GM18873 (cell line): ENCODE results near the gene COL20A1.

ENCODE experiments used
- ATAC-seq: cut with Tn5 transposase; IDR thresholded peaks from one replicate; pipeline ENCODE4 v1.9.1; 2021; ENCODE audit warnings: mild to moderate bottlenecking, moderate library complexity, moderate number of reproducible peaks; ENCODE audit not compliant: unreplicated experiment, low FRiP score

Gene COL20A1

DNA sequence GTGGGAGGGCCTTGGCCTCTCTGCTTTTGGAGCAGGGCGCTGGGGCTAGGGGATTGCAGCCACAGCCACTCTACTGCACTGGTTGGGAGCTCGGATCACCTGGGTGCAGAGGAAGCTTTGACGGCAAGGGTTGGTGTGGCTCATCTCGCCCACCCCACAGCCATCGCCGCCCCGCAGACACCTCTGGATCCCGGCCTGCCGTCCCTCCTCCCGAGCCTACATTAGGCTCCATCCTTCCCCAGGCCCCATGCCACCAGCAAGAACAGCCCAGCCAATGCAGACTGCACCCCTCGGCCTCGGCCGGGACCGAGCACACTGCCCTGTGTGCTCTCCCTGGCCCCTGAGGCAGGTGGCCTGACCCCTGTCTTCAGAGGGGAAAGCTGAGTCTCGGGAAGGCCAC is 32.5 kb upstream of the COL20A1 start:
- no peak for ATAC-seq

DNA sequence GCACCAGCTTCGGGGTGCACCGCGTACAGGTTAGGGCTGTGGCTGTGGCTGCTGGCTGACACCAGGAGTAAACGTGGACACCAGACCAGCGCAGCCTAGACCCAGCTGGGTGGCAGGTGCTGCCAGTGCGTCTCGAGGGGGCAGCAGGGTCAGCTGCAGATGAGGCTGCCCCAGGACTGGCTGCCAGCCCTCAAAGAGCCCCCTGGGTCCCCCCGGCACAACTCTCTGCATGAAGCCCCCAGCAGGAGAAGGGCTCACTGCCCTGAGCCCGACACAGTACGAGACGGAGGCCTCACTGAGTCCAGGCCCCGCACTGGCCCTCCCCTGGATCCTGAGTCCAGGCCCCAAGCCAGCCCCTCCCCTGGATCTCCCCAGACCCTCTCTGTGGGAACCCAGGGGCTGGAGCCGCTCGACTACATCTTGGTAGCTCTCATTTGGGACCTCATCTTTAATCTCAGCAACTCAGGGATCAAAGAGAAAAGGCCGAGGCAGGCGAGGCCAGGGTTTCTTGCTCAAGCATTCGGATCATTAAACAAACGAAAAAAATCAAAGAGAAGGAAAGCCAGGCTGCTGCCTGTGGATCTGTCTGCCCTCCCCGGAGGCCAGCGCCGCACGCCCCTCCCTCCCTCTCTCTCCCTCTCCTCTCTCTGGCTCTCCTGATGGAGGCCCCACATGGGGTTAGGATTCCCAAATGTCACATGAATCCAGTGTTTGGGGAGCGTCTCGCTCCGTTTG is 31.8 kb upstream of the COL20A1 start:
- no peak for ATAC-seq

DNA sequence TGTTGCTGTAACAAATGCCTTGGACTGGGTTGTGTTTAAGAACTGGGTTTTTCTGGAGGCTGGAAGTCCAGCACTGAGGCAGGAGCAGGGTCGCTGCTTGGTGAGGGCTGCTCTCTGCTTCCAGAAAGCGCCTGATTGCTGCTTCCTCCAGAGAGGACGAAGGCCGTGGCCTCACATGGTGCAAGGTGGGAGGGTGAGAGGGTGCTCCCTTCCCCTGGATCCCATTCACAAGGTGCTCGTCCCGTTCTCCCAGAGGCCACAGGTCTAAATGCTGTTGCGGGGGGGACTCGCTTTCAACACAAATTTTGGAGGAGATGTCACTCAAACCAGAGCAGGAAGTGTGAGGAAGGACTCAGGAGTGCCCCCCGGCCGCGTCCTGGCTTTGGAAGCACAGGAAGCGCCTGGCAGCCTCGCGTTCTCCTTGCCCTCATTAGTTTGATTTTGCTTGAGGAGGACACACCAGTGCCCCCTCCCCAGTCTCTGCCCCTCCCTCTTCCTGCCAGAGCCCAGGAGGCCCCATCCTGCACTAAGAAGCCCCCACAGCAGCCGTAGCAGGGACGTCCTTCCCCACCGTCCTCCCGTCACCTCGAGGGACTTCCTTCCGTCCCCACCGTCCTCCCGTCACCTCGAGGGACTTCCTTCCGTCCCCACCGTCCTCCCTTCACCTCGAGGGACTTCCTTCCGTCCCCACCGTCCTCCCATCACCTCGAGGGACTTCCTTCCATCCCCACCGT is 31.0 kb upstream of the COL20A1 start:
- no peak for ATAC-seq

DNA sequence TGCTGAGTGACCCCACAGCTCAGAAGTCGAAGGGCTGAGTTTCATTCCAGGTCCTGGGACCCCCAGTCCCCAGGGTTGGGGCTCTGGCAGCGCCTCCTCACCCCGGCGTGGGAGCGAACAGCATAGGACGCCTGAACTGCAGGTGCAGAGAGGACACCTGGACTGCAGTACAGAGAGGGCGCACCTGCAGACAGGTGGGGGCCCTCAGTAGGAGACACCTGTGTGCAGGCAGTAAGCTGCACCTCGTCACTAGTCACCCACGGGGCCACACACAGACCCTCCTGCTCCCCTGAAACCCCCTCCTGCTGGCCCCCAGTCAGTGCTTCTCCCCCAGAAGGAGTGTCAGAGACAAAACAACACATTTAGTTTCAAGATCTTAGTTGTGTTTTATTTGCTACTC is 30.1 kb upstream of the COL20A1 start:
- no peak for ATAC-seq

DNA sequence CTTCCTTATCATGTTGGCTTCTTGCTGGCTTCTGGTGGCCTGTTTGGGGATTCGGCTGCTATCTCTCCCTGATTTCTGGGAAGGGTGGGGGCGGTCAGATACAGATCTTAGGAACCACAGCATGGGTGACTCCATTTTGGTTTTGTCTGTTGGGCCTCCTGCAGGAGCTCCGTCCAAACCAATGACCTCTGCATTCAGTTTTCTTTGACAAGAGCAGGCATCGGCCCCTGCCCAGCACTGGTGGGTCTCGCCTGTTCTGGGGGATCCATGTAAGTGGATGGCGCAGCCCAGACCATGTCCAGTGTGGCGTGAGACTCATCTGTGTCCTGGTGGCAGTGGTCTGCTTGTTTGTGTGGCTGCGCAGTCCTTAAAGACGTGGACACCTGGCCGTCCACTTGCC is 29.0 kb upstream of the COL20A1 start:
- no peak for ATAC-seq

DNA sequence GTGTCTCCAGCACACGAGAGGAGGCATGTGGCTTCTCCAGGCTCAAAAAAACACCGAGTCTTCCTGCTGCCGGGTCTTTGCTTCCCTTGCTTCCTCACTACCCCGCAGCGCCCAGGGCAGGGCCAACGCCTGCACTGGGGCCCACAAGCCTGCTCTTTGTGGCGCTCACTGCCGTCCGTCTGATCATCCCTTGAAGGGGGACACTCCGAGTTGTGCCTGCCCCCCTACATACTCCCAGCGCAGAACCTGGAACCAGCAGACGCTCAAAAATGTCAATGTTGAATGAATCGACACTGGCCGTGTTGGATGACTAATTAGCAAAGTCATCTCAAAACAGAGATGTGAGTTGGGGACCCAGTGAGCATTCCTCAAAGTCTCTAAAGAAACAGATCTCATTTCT is 28.5 kb upstream of the COL20A1 start:
- no peak for ATAC-seq

DNA sequence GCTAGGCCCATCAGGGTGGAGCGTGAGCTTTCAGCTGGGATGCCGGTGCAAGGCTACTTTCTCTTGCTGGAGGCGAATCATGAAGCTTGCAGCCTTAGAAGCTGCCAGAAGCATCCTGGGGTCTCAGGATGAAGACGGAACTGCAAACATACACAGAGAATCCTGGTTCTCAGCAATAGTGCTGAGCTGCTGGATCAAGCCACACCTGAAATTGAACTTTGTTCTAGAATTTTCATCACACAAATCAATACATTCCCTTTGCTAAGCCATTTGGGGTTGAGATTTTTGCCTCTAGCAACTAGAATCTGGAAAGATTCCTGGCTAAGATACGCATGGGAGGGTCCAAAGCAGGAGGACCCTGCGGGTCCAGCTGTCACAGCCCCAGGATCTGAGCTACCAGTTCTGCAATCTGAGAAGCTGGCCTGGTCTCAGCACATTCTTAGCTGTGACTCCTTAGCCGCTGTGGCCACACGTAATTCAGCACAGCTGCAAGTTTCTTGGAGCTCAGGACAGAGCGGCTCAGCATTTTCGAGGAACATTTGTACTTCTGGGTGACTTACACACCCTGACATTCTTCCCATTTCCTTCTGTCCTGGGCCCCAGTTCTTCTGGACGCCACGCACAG is 27.0 kb upstream of the COL20A1 start:
- no peak for ATAC-seq

DNA sequence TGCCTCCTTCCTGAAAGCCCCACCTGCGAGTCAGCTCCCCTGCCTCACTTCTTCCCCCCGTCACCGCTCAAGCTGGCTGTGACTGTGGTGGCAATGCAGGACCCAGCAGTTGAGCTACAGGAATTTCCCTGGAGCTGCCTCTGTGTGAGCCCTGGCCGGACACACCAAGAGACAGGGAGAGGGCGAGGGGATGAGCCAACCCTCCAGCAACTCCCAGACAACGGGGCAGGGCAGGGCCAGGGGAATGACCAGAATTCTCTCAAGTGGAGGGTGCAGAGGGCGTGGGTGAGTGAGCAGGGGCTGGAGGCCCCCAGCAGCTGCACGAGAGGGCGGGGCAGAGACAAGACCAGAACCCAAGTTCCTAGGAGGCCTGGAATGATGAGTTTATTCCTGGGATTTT is 25.3 kb upstream of the COL20A1 start:
- no peak for ATAC-seq

DNA sequence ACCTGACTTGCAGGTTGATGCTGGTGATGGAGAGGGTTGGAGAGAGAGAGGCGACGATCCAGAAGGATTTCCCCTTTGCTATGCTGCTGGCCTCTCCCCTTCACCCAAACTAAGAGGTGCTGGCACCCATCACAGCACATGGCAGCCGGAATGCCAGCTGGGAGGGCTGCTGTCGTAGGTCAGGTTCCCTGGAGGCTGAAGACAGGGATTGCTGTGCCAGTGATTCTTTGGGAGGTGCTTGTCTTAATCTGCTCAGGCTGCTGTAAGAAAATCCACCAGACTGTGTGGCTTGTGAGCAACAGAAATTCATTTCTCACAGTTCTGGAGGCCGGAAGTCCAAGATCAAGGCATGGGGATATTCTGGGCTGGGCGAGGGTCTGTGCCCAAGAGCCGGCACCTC is 24.7 kb upstream of the COL20A1 start:
- no peak for ATAC-seq

DNA sequence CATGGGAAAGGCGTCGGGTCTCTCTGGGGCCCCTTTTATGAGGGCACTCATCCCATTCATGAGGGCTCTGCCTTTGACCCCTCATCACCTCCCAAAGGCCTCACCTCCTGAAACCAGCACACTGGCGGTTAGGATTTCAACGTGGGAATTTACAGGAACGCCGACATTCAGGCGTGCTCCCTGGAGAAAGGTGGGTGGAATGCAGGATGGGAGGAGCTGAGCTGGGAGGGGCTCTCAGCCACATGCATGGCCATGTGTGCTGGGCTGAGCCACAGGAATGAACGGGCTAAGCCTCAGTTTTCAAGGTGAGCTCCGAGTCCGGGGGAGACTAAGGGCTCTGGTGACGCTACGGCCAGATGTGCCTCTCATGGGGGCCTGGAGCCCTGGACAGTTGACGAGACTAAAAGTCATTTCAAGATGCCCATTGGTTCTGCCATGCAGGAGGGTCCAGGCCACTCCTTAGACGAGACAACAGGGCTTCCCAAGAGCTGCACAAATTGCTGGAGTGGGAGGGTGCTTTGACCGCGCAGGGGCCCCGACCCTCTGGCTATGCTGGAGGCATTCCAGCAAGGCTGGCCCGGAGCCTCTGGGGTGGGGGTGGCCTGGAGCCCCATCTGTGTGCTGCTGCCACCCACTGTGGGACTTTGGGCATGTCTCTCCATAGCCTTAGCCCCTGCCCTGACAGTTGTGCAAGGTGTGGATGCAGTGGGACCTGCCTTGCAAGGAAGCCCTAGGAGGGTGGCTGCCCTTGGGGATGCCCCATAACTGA is 24.1 kb upstream of the COL20A1 start:
- no peak for ATAC-seq

DNA sequence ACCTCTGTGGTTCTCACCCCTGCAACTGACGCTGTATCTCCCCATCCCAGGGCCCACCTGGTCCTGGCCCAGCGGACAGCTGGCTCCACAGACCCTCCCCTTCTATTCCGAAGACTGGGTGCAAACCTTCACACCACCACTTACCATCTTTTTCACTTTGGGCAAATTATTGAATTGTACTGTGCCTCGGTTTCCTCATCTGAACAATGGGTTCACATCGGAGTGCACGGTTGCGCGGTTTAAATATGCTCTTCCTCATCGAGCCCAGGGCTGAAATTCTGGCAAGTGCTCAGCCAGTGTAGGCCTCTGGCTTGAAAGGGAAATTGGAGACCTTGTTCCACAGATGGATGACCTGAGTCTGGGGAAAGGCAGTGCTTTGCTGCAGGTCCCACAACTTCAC is 23.3 kb upstream of the COL20A1 start:
- no peak for ATAC-seq

DNA sequence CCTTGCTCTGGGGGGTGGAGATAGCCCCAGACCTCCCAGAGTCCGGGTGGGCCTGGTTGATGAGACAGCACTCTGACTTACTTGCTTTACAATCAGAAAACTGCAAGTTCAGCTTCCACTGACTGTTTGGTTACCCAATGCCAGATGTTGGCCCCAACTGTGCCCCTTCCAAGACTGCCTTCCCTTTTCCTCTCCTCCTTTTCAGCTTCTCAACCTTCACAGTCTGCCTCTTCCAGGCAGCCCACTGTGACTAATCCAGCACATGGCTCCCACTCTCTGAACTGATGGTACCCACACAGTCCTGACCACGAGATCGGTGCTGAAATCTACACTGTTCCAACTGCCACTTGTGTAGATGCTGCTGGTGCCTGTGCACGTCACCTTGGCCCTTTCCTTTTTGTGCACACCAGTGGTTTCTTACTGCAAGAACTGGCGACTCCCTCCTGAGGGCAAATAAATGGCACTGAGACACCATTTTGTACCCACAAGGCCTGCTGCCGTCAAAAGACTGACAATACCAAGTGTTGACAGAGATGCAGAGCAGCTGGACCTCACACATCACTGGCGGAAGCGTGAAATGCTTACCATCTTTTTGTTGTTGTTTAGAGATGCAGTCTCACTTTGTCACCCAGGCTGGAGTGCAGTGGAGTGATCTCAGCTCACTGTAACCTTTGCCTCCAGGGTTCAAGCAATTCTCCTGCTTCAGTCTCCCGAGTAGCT is 22.2 kb upstream of the COL20A1 start:
- ATAC-seq = no peak

DNA sequence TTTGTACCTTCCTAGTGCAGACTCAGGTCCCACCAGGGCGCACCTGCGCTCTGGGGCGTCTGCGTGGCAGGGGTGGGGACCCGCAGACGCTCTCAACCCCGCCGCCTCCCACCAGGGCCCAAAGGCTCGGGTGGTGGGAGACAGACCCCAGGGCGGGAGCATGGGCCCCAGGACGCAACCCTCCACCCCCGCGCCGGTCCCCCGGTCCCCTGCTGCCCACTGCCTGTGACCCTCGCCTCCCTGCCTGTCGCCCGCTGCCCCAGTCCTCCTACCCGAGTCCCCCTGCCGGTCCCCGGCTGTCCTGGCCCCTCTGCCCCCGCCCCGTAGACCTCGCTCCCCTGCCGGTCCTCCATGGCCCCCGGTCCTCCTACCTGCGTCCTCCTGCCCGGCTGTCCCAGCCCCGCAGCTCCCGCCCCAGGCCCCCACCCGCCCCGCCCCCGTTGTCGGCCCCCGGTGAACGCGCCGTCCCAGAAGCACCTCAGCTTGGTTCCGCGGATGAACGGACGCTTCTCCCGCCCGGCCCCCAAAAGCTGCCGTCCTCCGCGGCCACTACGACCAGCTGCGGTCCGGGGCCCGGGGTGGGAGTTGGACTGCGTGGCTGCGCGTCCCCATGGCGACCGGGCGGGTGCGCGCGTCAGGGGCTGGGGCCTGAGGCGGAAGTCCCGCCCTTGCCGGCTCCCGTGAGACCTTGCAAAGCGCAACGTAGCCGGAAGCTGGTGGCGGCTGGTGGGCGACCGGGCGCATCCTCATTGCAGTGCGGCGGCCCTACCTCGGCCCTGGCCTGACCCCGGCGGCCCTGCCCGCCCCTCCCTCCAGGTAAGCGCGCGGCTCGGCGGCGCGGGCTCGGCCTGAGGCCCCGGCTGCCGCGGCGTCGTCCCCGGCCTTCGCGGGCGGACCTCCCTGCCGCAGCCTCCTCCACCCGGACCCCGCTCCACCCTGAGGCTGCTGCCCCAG is 20.6 kb upstream of the COL20A1 start, which contains the start of gene ARFGAP1:
Gene ARFGAP1 (plus strand): TSS at position 709 of the 954 bp plus-strand sequence. CDS start 2,768 bp downstream, outside the sequence.
- ATAC-seq = peak; percentile 65

DNA sequence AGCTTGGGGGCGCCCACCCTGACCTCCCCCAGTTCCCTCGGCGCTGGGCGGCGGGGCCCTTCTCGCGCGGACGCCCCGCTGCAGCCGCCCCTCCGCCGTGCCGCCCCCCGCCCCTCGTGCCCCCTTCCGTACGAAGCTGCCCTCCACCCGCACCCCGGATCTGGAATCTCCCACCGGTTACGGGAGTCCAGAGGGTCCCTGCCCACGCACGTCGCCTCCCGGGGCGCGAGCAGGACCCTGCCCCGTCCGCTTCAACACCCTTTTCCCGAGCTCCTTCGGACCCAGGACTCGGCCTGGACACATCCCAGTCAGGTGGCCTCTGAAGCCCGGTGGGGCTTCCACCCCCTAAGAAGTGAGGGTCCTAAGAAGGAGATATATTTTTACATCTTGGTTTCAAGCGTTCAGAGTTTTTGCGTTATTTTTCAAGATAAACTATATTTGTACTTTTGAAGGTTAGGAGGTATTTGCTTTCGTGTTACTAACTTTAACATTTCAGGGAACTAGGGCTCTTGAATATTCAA is 19.9 kb upstream of the COL20A1 start:
- no peak for ATAC-seq

DNA sequence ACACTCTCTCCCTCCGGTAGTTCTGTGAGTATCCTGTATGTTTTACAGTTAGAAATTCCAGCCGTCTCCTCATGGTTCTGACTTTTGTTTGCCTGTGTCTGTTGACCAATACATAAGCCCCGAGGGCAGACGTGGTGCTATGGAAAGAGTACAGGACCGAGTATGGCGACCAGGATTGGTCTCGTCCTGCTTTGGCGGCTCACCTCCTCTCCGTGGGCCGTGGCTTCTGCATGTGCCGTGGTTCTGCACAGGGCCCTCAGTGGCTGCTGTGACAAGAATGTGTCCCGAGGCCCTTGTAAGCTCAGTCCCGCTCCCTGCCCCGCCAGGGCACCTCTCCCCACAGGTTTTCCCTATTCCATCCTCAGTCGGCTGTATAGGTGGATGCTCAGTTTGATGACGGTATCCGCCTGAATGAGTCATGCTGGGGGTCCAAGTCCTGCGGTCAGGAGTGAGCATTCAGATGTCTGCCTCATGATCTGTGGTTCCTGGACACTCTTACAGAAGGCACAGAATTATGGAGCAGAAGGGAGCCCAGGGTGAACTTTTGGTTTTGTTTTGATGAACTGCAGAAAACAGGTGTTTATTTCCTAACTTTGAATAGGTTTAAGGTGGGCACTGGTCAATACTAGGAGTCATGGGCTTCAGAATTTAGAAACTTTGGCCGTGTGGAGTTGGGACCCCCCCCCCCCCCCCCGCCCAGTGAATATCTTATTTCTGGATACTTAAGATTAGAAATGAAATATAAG is 19.2 kb upstream of the COL20A1 start:
- no peak for ATAC-seq

DNA sequence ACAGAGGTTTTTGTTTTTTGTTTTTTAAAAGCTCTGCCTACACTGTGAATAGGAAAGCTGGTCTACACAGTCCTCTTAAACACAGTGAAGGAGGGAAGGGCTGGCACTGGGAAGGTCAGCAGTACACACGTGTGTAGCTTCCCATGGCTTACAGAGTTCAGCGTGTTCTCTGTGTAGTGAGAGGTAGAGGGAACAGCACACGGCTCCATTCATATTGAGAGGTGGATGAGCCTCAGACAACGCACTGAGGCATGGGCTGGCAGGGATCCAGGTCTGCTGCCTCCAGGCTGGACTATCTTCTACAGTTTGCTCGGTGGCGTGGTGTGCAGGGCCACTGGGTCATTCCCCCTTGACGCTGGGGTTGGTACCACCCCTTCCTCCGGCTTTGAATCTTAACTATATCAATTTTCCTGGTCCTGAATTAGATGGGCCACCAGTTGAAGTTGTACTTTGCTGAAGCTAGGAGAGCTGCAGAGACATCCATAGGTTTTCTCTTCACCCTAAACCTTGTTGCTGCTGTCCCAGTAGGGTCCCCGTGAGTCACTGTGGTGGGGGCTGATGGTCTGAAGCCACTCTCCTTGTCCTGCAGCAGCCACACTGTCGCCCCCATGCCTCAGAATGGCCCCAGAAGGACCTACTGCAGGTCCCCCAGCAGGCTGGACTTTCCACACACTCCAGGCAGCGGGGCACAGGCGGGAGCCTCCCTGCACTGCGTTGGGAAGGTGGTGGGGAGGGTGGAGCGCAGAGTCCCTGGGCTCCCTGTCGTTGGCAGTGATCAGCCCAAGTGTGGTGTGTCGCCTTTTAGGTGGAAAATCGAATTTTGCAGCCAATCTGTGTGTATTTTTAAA is 18.4 kb upstream of the COL20A1 start:
- no peak for ATAC-seq

DNA sequence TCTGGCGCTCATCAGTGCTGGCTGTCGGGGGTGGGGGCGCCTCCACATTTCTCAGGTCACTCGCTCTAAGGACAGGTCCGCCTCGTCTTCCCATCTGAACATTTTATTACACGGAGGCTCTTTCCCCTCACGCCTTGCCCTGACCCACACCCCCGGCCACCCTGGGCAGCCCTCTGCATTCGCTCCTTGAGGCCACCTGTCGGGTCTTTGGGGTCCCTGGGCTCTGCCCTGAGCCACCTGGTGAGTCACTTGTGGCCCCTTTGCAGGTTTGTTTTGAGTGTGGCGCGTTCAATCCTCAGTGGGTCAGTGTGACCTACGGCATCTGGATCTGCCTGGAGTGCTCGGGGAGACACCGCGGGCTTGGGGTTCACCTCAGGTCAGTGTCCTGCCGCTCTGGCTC is 17.2 kb upstream of the COL20A1 start:
- no peak for ATAC-seq
